ENCODE data around the gene PPM1H. TPM values are rescaled to one million over a fixed set of nuclear protein-coding genes. Genes with fewer than 3 reads are reported as not detected.
A peak's percentile ranks its signal among the peaks of the same experiment; 100 is the strongest.

PPM1H gene
- total RNA-seq, 1 donor from 2014 or later: 0.79 TPM

GRCh38 chr12:62806893-62807292, 128.1 kb downstream of the PPM1H start:
- no peak for DNase-seq (ENCODE audit: low read depth)
- no peak for TF ChIP-seq CTCF (IDR thresholded peaks at IDR 0.05; ENCODE audit: insufficient read depth, low read length, severe bottlenecking)
- Histone ChIP-seq H3K36me3 (ENCODE audit: control insufficient read depth, insufficient read depth, low read length) (no peaks in the 10 kb centered on the region), H3K4me3 (ENCODE audit: low read depth, low read length) (no peak overlapping the region), H3K27me3 (ENCODE audit: control insufficient read depth, insufficient read depth, low read length) (no peaks in the 10 kb centered on the region)
- no peak for FAIRE-seq

- no peak for TF ChIP-seq CTCF (IDR thresholded peaks at IDR 0.05; ENCODE audit: insufficient read depth, low read length, severe bottlenecking)
- no peak for DNase-seq (ENCODE audit: low read depth)
- H3K36me3 ChIP-seq (ENCODE audit: control insufficient read depth, insufficient read depth, low read length): no peaks in the 10 kb centered on the region
- H3K27me3 ChIP-seq (ENCODE audit: control insufficient read depth, insufficient read depth, low read length): no peaks in the 10 kb centered on the region
- no peak for FAIRE-seq
- H3K4me3 ChIP-seq (ENCODE audit: low read depth, low read length): no peak overlapping the region
Measured at GRCh38 chr12:62806244-62806836, 128.6 kb downstream of the PPM1H start.

GRCh38 chr12:62805517-62805916, 129.4 kb downstream of the PPM1H start:
- Histone ChIP-seq H3K27me3 (ENCODE audit: control insufficient read depth, insufficient read depth, low read length) (no peaks in the 10 kb centered on the region), H3K4me3 (ENCODE audit: low read depth, low read length) (no peak overlapping the region), H3K36me3 (ENCODE audit: control insufficient read depth, insufficient read depth, low read length) (no peaks in the 10 kb centered on the region)
- DNase-seq (ENCODE audit: low read depth): no peak
- TF ChIP-seq CTCF (IDR thresholded peaks at IDR 0.05; ENCODE audit: insufficient read depth, low read length, severe bottlenecking): no peak
- no peak for FAIRE-seq

- FAIRE-seq (no peak), DNase-seq (ENCODE audit: low read depth) (no peak)
- Histone ChIP-seq H3K4me3 (ENCODE audit: low read depth, low read length) (no peak overlapping the region), H3K36me3 (ENCODE audit: control insufficient read depth, insufficient read depth, low read length) (no peaks in the 10 kb centered on the region), H3K27me3 (ENCODE audit: control insufficient read depth, insufficient read depth, low read length) (no peaks in the 10 kb centered on the region)
- no peak for TF ChIP-seq CTCF (IDR thresholded peaks at IDR 0.05; ENCODE audit: insufficient read depth, low read length, severe bottlenecking)
Measured at GRCh38 chr12:62803756-62804155, 131.2 kb downstream of the PPM1H start.

GRCh38 chr12:62802984-62803383, 132.0 kb downstream of the PPM1H start:
- no peak for TF ChIP-seq CTCF (IDR thresholded peaks at IDR 0.05; ENCODE audit: insufficient read depth, low read length, severe bottlenecking)
- H3K4me3 ChIP-seq (ENCODE audit: low read depth, low read length): no peak overlapping the region
- no peaks in the 10 kb centered on the region for H3K27me3 ChIP-seq (ENCODE audit: control insufficient read depth, insufficient read depth, low read length)
- no peak for DNase-seq (ENCODE audit: low read depth)
- no peak for FAIRE-seq
- no peaks in the 10 kb centered on the region for H3K36me3 ChIP-seq (ENCODE audit: control insufficient read depth, insufficient read depth, low read length)

- TF ChIP-seq CTCF (IDR thresholded peaks at IDR 0.05; ENCODE audit: insufficient read depth, low read length, severe bottlenecking): no peak
- DNase-seq (ENCODE audit: low read depth): peak; percentile 75
- no peaks in the 10 kb centered on the region for H3K36me3 ChIP-seq (ENCODE audit: control insufficient read depth, insufficient read depth, low read length)
- H3K27me3 ChIP-seq (ENCODE audit: control insufficient read depth, insufficient read depth, low read length): no peaks in the 10 kb centered on the region
- FAIRE-seq: no peak
- H3K4me3 ChIP-seq (ENCODE audit: low read depth, low read length): no peak overlapping the region
Measured at GRCh38 chr12:62802321-62802720, 132.6 kb downstream of the PPM1H start.
